Fibroblast of the aortic adventitia (primary cell): ENCODE data around the gene SMCO4. TPM values are rescaled to one million over a fixed set of nuclear protein-coding genes. Genes with fewer than 3 reads are reported as not detected.

Experiments used
- DNase-seq: peaks from one replicate; pipeline ENCODE4 v3.0.0-alpha.2; 2010; ENCODE audit warnings: low read depth
- H3K4me3 ChIP-seq: 2 replicates; pipeline ENCODE4 v1.5.1; 2011; ENCODE audit warnings: low read depth, mild to moderate bottlenecking, control low read depth, low read length, moderate library complexity
- CTCF ChIP-seq: IDR thresholded peaks from 2 replicates; pipeline ENCODE4 v1.5.1; 2011; ENCODE audit warnings: mild to moderate bottlenecking, low read length, control low read depth, inconsistent platforms; ENCODE audit not compliant: insufficient read depth
- total RNA-seq: library from RNA; depleted of rRNA; stranded (reverse); fragments of >200 nt; gene quantifications from 2 replicates; pipeline ENCODE4 v1.2.3, GENCODE V29; 2012; ENCODE audit warnings: low replicate concordance

Gene SMCO4
- total RNA-seq, 1 donor: 7.3 TPM

GRCh38 chr11:93560199-93560932 is 17.2 kb upstream of the SMCO4 start:
- DNase-seq: no peak
- no peak overlapping the region for H3K4me3 ChIP-seq
- no peak for TF ChIP-seq CTCF

- H3K4me3 ChIP-seq: no peak overlapping the region
- no peak for DNase-seq
- TF ChIP-seq CTCF: no peak
Observed at GRCh38 chr11:93559681-93560080, 16.5 kb upstream of the SMCO4 start.

DNA sequence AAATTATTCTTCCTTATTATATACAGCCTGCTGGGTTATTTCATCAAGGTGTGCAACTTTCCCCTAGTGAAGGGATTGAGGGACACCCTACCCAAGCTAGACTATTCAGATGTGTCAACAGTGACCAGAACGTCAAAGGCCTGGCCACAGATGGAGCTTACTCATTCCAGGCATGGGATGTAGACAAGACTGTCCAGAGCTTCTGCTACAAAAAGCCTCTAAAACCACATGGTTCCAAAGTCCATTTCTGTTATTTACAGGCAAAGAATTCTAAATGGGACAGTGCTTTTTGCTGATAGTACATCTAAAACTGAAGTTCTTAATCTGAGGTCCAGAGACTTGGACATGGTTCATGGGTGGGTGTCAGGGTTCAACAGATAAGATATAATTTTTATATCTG is 9.7 kb upstream of the SMCO4 start:
- no peak for DNase-seq
- H3K4me3 ChIP-seq: no peak overlapping the region
- TF ChIP-seq CTCF: no peak

GRCh38 chr11:93549976-93550375 is 6.8 kb upstream of the SMCO4 start:
- no peak for TF ChIP-seq CTCF
- H3K4me3 ChIP-seq: no peak overlapping the region
- no peak for DNase-seq

DNA sequence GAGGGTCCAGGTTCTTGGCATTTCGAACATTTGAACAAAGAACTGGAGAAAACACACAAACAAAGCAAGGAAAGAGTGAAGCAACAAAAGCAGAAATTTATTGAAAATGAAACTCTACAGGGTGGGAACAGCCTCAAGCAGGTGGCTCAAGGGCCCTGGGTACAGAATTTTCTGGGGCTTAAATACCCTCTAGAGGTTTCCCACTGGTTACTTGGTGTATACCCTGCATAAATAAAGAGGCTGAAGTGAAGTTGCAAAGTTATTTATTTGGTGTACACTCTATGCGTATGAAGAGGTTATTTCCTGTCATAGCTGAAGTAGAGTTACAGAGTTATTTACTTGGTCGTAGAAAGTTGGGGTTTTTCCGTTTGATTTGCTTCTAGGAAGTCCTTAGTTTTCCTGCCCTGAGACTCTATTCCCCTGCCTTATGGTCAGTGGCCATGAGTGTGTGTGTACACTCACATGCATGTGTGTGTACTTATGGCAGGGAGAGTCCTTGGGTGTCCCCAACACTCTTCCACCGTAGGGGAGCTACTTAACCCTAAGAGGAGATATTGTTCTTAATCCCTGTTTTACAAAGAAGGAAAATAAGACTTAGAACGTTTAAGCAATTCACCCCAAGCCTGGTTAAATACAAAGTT is 5.6 kb upstream of the SMCO4 start:
- no peak overlapping the region for H3K4me3 ChIP-seq
- no peak for TF ChIP-seq CTCF
- DNase-seq: no peak

DNA sequence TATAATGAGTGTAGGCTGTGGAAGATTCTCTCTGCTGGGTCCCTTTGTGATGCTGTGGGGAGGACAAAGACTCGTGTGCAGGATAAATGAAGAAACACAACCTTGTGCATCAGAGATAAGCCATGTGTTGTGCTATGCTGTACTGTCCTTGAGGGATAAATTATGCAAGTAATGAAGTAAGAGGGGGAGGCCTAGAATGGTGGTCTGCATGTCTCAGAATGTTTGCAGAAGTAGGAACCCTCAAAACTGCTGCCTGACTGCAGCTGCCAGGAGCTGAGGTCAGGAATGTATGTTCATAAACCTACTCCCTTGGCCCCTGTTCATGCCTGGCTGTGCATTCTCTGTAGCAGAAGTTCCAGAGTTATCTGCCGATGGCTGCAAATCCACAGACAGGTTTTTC is 4.6 kb upstream of the SMCO4 start:
- no peak for TF ChIP-seq CTCF
- no peak overlapping the region for H3K4me3 ChIP-seq
- no peak for DNase-seq
